RCC 7860 (cell line): ENCODE results near the gene KMT5B.

Experiments
- DNase-seq: peaks from one replicate; pipeline ENCODE4 v3.0.0-alpha.2; 2015; ENCODE audit warnings: low spot score
- FAIRE-seq: peaks from 2 replicates; lab custom pipeline; 2012; peaks lifted over from hg19 to GRCh38; lab: Jason Lieb, UNC

The KMT5B gene

GRCh38 chr11:68122936-68123539, 90.1 kb downstream of the KMT5B start:
- FAIRE-seq (no peak), DNase-seq (no peak)

- FAIRE-seq (no peak), DNase-seq (peak; percentile 63)
Observed at GRCh38 chr11:68121067-68121899, 91.8 kb downstream of the KMT5B start, which contains the start of gene CHKA. CHKA (minus strand) TSS chr11:68121388; CDS start chr11:68121177, 211 bp downstream.

- DNase-seq = no peak
- FAIRE-seq = no peak
Observed at GRCh38 chr11:68120273-68121066, 92.6 kb downstream of the KMT5B start.

GRCh38 chr11:68118706-68119448, 94.2 kb downstream of the KMT5B start:
- FAIRE-seq (no peak), DNase-seq (no peak)

- DNase-seq (no peak), FAIRE-seq (no peak)
Observed at GRCh38 chr11:68117853-68118470, 95.1 kb downstream of the KMT5B start.

GRCh38 chr11:68116974-68117373, 96.1 kb downstream of the KMT5B start:
- no peak for FAIRE-seq

GRCh38 chr11:68116126-68116525, 97.0 kb downstream of the KMT5B start:
- no peak for FAIRE-seq
- no peak for DNase-seq

More at GRCh38 chr11:68116974-68117373, 96.1 kb downstream of the KMT5B start:
- no peak for DNase-seq

- DNase-seq = no peak
- FAIRE-seq = no peak
Observed at GRCh38 chr11:68115285-68115684, 97.8 kb downstream of the KMT5B start.

GRCh38 chr11:68113986-68114385, 99.1 kb downstream of the KMT5B start:
- FAIRE-seq (no peak), DNase-seq (no peak)

GRCh38 chr11:68107689-68108088, 105.4 kb downstream of the KMT5B start:
- DNase-seq = no peak
- no peak for FAIRE-seq

- FAIRE-seq (peak; percentile 47), DNase-seq (peak; percentile 47)
Observed at GRCh38 chr11:68106165-68106940, 106.7 kb downstream of the KMT5B start.
